B cell (primary cell): Measurements from ENCODE around the gene FHIT. TPM values are rescaled to one million over a fixed set of nuclear protein-coding genes. Genes with fewer than 3 reads are reported as not detected.

Experiments
- ATAC-seq: fragments of 200-7000 bp; cut with Tn5 transposase; one replicate; pipeline ENCODE4 v1.10.0; 2021; ENCODE audit warnings: low read depth, mild to moderate bottlenecking, moderate number of reproducible peaks, moderate library complexity
- CTCF ChIA-PET: fragments of 350-600 bp; sonication (Branson Sonifier 250); formaldehyde crosslinking; loops from one replicate; lab custom pipeline; 2021; ENCODE audit warnings: antibody characterized with exemption, inconsistent platforms; lab: Charles Lee
- POLR2A ChIA-PET: fragments of 350-600 bp; sonication (Branson Sonifier 250); formaldehyde crosslinking; loops from one replicate; lab custom pipeline; 2021; ENCODE audit warnings: antibody characterized with exemption; lab: Charles Lee
- DNase-seq: peaks from one replicate; pipeline ENCODE4 v3.0.0; 2013
- H2AFZ ChIP-seq: 2 replicates; pipeline ENCODE4 v1.6.1; 2012; ENCODE audit warnings: mild to moderate bottlenecking, low read depth, low read length; ENCODE audit not compliant: insufficient read depth, poor library complexity, severe bottlenecking
- H3K27ac ChIP-seq, 2 donors: 1 replicate in 1 of 2; 2 replicates in 1 of 2; pipeline ENCODE4 v1.5.1; 2012 to 2013; ENCODE audit warnings: low read length in 2 of 2, mild to moderate bottlenecking in 2 of 2, moderate library complexity in 1 of 2
- H3K27me3 ChIP-seq, 4 experiments: fragments of 200-600 bp in 1 of 4; sonication (generic) in 1 of 4; replicated peaks in 1 of 4; 1 replicate in 2 of 4; 2 replicates in 2 of 4; pipeline versions ENCODE4 v1.6.1 to v1.7.0; 2013 to 2016; ENCODE audit warnings: low read length in 3 of 4, mild to moderate bottlenecking in 2 of 4, mixed read lengths in 1 of 4, moderate library complexity in 1 of 4; ENCODE audit not compliant: insufficient read depth in 4 of 4, control insufficient read depth in 3 of 4; ENCODE audit errors: control extremely low read depth in 1 of 4
- H3K36me3 ChIP-seq, 2 experiments: replicated peaks in 1 of 2; 1 replicate in 1 of 2; 2 replicates in 1 of 2; pipeline versions ENCODE4 v1.6.1 to v1.7.1; 2013; ENCODE audit warnings: low read length in 1 of 2; ENCODE audit not compliant: insufficient read depth in 2 of 2, control insufficient read depth in 1 of 2; ENCODE audit errors: control extremely low read depth in 1 of 2, extremely low read depth in 1 of 2
- H3K4me1 ChIP-seq, 2 donors: fragments of 200-600 bp in 1 of 2; sonication (generic) in 1 of 2; 1 replicate in 1 of 2; 2 replicates in 1 of 2; pipeline versions ENCODE4 v1.5.1 to v1.6.1; 2013 to 2017; ENCODE audit warnings: low read length in 2 of 2; ENCODE audit not compliant: control insufficient read depth in 2 of 2, insufficient read depth in 2 of 2
- H3K4me2 ChIP-seq: replicated peaks from 2 replicates; pipeline ENCODE3; 2012; ENCODE audit warnings: mild to moderate bottlenecking, low read depth, low read length; ENCODE audit not compliant: poor library complexity, severe bottlenecking
- H3K4me3 ChIP-seq, 5 experiments: fragments of 200-600 bp in 1 of 5; sonication (generic) in 1 of 5; 1 replicate in 3 of 5; 2 replicates in 2 of 5; pipeline versions ENCODE4 v1.5.1 to v1.7.0; 2011 to 2016; ENCODE audit warnings: low read length in 4 of 5, mild to moderate bottlenecking in 4 of 5, low read depth in 2 of 5, control low read depth in 1 of 5, moderate library complexity in 1 of 5; ENCODE audit not compliant: insufficient read depth in 1 of 5; ENCODE audit errors: control extremely low read depth in 1 of 5, extremely low read depth in 1 of 5
- H3K79me2 ChIP-seq: fragments of 200-600 bp; sonication (generic); one replicate; pipeline ENCODE4 v1.6.0; 2016; ENCODE audit warnings: low read length; ENCODE audit not compliant: control insufficient read depth, insufficient read depth
- H3K9ac ChIP-seq: fragments of 200-600 bp; sonication (generic); 2 replicates; pipeline ENCODE4 v1.6.1; 2017; ENCODE audit warnings: mild to moderate bottlenecking, low read length, moderate library complexity
- H3K9me3 ChIP-seq, 3 donors: one replicate each; pipeline versions ENCODE4 v1.6.1 to v1.7.1; 2013; ENCODE audit warnings: low read length in 2 of 3; ENCODE audit not compliant: control insufficient read depth in 2 of 3, insufficient read depth in 1 of 3; ENCODE audit errors: control extremely low read depth in 1 of 3
- H4K20me1 ChIP-seq: 2 replicates; pipeline ENCODE4 v1.6.0; 2012; ENCODE audit warnings: mild to moderate bottlenecking, low read length; ENCODE audit not compliant: insufficient read depth, control insufficient read depth, poor library complexity, severe bottlenecking
- H3K27ac Mint-ChIP-seq: one replicate; pipeline ENCODE4 v1.8.0; 2021; ENCODE audit warnings: mixed read lengths
- H3K27me3 Mint-ChIP-seq: one replicate; pipeline ENCODE4 v1.8.0; 2021; ENCODE audit warnings: mixed read lengths
- H3K4me1 Mint-ChIP-seq: one replicate; pipeline ENCODE4 v1.8.0; 2021; ENCODE audit warnings: mixed read lengths
- H3K4me3 Mint-ChIP-seq: one replicate; pipeline ENCODE4 v1.8.0; 2021; ENCODE audit warnings: mixed read lengths
- H3K9me3 Mint-ChIP-seq: one replicate; pipeline ENCODE4 v1.8.0; 2022; ENCODE audit warnings: mixed read lengths; ENCODE audit not compliant: insufficient read depth
- CTCF ChIP-seq: fragments of 200-600 bp; IDR thresholded peaks from one replicate; pipeline ENCODE4 v1.8.0; 2022; ENCODE audit warnings: antibody characterized with exemption, mild to moderate bottlenecking
- EZH2 ChIP-seq: IDR thresholded peaks from 2 replicates; pipeline ENCODE4 v1.6.1; 2012; ENCODE audit warnings: borderline replicate concordance, low read depth, mild to moderate bottlenecking, moderate library complexity, low read length; ENCODE audit not compliant: insufficient read depth, poor library complexity, severe bottlenecking
- WGBS: methylation state at CpG from one replicate; pipeline ENCODE4 v1.1.5; 2013; ENCODE audit warnings: missing lambda C conversion rate; ENCODE audit not compliant: insufficient coverage; 5-methylcytosine and 5-hydroxymethylcytosine counted together
- intact Hi-C: fragments of 100-400 bp; cut with micrococcal nuclease; formaldehyde crosslinking; loops from one replicate; pipeline ENCODE4 v1.10.0; 2022
- polyA plus RNA-seq: library from polyadenylated mRNA; depleted of rRNA; stranded (reverse); fragments of >200 nt; gene quantifications from 2 replicates; pipeline ENCODE4 v1.2.3, GENCODE V29; 2012
- total RNA-seq, 2 donors: library from RNA; stranded (reverse); fragments of 120-200 nt in 1 of 2; gene quantifications; 1 replicate in 1 of 2; 2 replicates in 1 of 2; pipeline versions ENCODE4 v1.2.3 to v1.2.4, GENCODE V29; 2013 to 2022

FHIT gene
- total and polyA plus RNA-seq, 2 donors (not counting 1 experiment from before 2014, with no cell fraction given) = 1.7 to 7.8 TPM

GRCh38 chr3:60182697-60183096 lies 1068.6 kb downstream of the FHIT start:
- H3K79me2 ChIP-seq = no peaks in the 10 kb centered on the region
- H4K20me1 ChIP-seq = no peaks in the 10 kb centered on the region
- H3K4me2 ChIP-seq = no peak overlapping the region
- POLR2A ChIA-PET = no interaction called here
- no peaks in the 10 kb centered on the region for H3K36me3 ChIP-seq
- H3K27me3 Mint-ChIP-seq = peaks cover 4% of the 10 kb centered on the region
- no peak overlapping the region for H3K9ac ChIP-seq
- no peak overlapping the region for H3K4me3 Mint-ChIP-seq
- no CpG with 5 or more reads among the region's 1 CpG for WGBS
- no peak overlapping the region for H3K27ac Mint-ChIP-seq
- H3K9me3 Mint-ChIP-seq = no peaks in the 10 kb centered on the region
- no peak overlapping the region for H3K4me3 ChIP-seq
- H3K27me3 ChIP-seq = no peaks in the 10 kb centered on the region
- no peak overlapping the region for H2AFZ ChIP-seq
- TF ChIP-seq CTCF (no peak), EZH2 (no peak)
- ATAC-seq = no peak
- H3K27ac ChIP-seq = no peak overlapping the region
- no peaks in the 10 kb centered on the region for H3K4me1 ChIP-seq
- H3K9me3 ChIP-seq = no peaks in the 10 kb centered on the region
- CTCF ChIA-PET = interaction anchor here (0.7 kb wide), 1 partner anchor 1542 kb away, joined by 3 read pairs; no protein-coding TSS in a partner anchor
- intact Hi-C loops = no loop called here
- DNase-seq = no peak
- no peaks in the 10 kb centered on the region for H3K4me1 Mint-ChIP-seq

GRCh38 chr3:60178931-60179653 lies 1072.2 kb downstream of the FHIT start:
- Histone ChIP-seq H3K9me3 (no peaks in the 10 kb centered on the region), H2AFZ (no peak overlapping the region), H3K27ac (no peak overlapping the region), H3K9ac (no peak overlapping the region), H3K79me2 (no peaks in the 10 kb centered on the region), H3K27me3 (no peaks in the 10 kb centered on the region), H3K4me2 (no peak overlapping the region), H3K4me3 (no peak overlapping the region), H3K4me1 (no peaks in the 10 kb centered on the region), H4K20me1 (no peaks in the 10 kb centered on the region), H3K36me3 (no peaks in the 10 kb centered on the region)
- TF ChIP-seq CTCF (no peak), EZH2 (no peak)
- intact Hi-C loops = no loop called here
- no peak for ATAC-seq
- Mint-ChIP-seq H3K4me3 (no peak overlapping the region), H3K9me3 (no peaks in the 10 kb centered on the region), H3K27me3 (no peaks in the 10 kb centered on the region), H3K4me1 (no peaks in the 10 kb centered on the region), H3K27ac (no peak overlapping the region)
- ChIA-PET CTCF (no interaction called here), POLR2A (no interaction called here)
- no peak for DNase-seq
- WGBS = 100% methylated on average over 4 of the region's 8 CpGs
